AG09309 (cell line): ENCODE data around the gene NYAP2.

ENCODE experiments used
- DNase-seq: peaks from one replicate; pipeline ENCODE4 v3.0.0-alpha.2; 2010; ENCODE audit warnings: low read depth
- H3K4me3 ChIP-seq: 2 replicates; pipeline ENCODE4 v1.5.1; 2011; ENCODE audit warnings: mild to moderate bottlenecking, low read depth, low read length, moderate library complexity; ENCODE audit not compliant: control insufficient read depth
- CTCF ChIP-seq: IDR thresholded peaks from 2 replicates; pipeline ENCODE4 v1.5.1; 2011; ENCODE audit warnings: mild to moderate bottlenecking, low read depth, low read length, inconsistent platforms; ENCODE audit not compliant: insufficient read depth, control insufficient read depth; ENCODE audit errors: missing control alignments

Gene NYAP2

GRCh38 chr2:225434014-225434413, 34.5 kb downstream of the NYAP2 start:
- TF ChIP-seq CTCF, result no peak
- H3K4me3 ChIP-seq, result no peak overlapping the region
- DNase-seq, result no peak

- no peak overlapping the region for H3K4me3 ChIP-seq
- no peak for DNase-seq
- TF ChIP-seq CTCF, result no peak
Measured at GRCh38 chr2:225437319-225437718, 37.8 kb downstream of the NYAP2 start.

- TF ChIP-seq CTCF, result no peak
- no peak for DNase-seq
- H3K4me3 ChIP-seq, result no peak overlapping the region
Measured at GRCh38 chr2:225438248-225438647, 38.7 kb downstream of the NYAP2 start.

- no peak for TF ChIP-seq CTCF
- DNase-seq, result no peak
- no peak overlapping the region for H3K4me3 ChIP-seq
Measured at GRCh38 chr2:225452677-225453076, 53.2 kb downstream of the NYAP2 start.

GRCh38 chr2:225454412-225454811, 54.9 kb downstream of the NYAP2 start:
- no peak for TF ChIP-seq CTCF
- DNase-seq, result no peak
- H3K4me3 ChIP-seq, result no peak overlapping the region

- no peak for TF ChIP-seq CTCF
- DNase-seq, result no peak
- no peak overlapping the region for H3K4me3 ChIP-seq
Measured at GRCh38 chr2:225456619-225457260, 57.2 kb downstream of the NYAP2 start.

GRCh38 chr2:225457482-225457881, 58.0 kb downstream of the NYAP2 start:
- no peak for TF ChIP-seq CTCF
- no peak overlapping the region for H3K4me3 ChIP-seq
- DNase-seq, result no peak
